Parathyroid adenoma (tissue), 2 donors: ENCODE measurements around the gene PLCXD3.

ENCODE experiments used
- H2AFZ ChIP-seq: fragments of 300-600 bp; sonication (generic); one replicate; pipeline ENCODE4 v1.7.0; 2017; ENCODE audit warnings: antibody characterized with exemption, mild to moderate bottlenecking
- H3K27ac ChIP-seq: fragments of 300-600 bp; sonication (generic); one replicate; pipeline ENCODE4 v1.7.0; 2017
- H3K27me3 ChIP-seq: fragments of 300-600 bp; sonication (generic); one replicate; pipeline ENCODE4 v1.7.0; 2017; ENCODE audit warnings: low read length; ENCODE audit not compliant: control insufficient read depth, insufficient read depth
- H3K36me3 ChIP-seq: fragments of 300-600 bp; sonication (generic); one replicate; pipeline ENCODE4 v1.7.0; 2017; ENCODE audit warnings: low read length; ENCODE audit not compliant: control insufficient read depth, insufficient read depth
- H3K4me1 ChIP-seq: fragments of 300-600 bp; sonication (generic); one replicate; pipeline ENCODE4 v1.7.0; 2017; ENCODE audit warnings: control low read depth
- H3K4me2 ChIP-seq: fragments of 300-600 bp; sonication (generic); one replicate; pipeline ENCODE4 v1.7.0; 2017; ENCODE audit warnings: low read length
- H3K4me3 ChIP-seq: fragments of 300-600 bp; sonication (generic); one replicate; pipeline ENCODE4 v1.7.0; 2017; ENCODE audit warnings: low read depth, low read length
- H3K79me2 ChIP-seq: fragments of 300-600 bp; sonication (generic); one replicate; pipeline ENCODE4 v1.7.0; 2017; ENCODE audit warnings: control low read depth
- H3K9ac ChIP-seq: fragments of 300-600 bp; sonication (generic); one replicate; pipeline ENCODE4 v1.7.0; 2017; ENCODE audit warnings: mild to moderate bottlenecking
- H3K9me3 ChIP-seq: fragments of 300-600 bp; sonication (generic); one replicate; pipeline ENCODE4 v1.7.0; 2017; ENCODE audit warnings: low read length; ENCODE audit not compliant: control insufficient read depth
- TF ChIP-seq, protein P1 (sequence below): fragments of 300-600 bp; sonication (generic); IDR thresholded peaks from one replicate; pipeline ENCODE4 v1.7.0; 2017; ENCODE audit warnings: antibody characterized with exemption, mild to moderate bottlenecking
- donor health status: primary hyperparathyroidism.

Gene PLCXD3

DNA sequence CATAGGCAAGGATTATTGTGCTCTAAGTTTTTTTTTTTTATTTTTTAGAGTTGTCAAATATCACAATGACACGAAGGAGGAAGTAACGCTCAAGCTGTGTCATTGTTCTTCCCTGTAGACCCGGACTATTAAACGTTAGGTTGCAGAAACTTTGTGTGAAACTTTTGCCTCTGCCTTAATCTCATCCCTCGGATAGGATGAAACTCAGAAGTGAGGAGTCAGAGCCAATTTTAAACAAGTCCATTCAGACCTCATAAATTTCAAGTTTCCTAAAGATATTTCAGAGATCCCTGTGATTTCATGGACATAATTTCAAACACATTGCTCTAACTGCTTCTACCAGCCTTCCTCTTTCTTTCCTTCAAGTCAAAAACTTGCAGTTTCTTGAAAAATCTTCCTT is 198.3 kb downstream of the PLCXD3 start:
- Histone ChIP-seq H3K4me2 (no peak overlapping the region), H3K4me1 (no peaks in the 10 kb centered on the region)

DNA sequence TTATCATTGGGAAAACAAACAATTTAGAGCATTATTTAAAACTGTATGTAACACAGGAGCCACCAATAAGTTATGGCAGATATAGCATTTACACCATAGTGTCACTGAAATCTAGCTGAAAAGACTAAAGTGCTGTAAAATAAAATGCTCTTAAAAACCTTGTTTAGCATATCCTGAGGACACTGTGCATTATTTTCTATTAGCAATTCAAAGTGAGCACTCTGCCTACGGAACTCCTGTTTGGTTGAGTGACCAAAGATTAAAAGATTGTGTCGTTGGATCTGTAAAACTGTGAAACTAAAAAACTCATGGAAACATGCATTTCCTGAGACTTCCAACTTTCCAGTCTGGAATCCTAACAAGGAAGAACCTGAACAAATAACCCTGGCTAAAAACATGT is 201.1 kb downstream of the PLCXD3 start:
- no peaks in the 10 kb centered on the region for H3K79me2 ChIP-seq
- H3K4me1 ChIP-seq: no peaks in the 10 kb centered on the region
- no peak overlapping the region for H2AFZ ChIP-seq
- no peaks in the 10 kb centered on the region for H3K36me3 ChIP-seq
- H3K4me2 ChIP-seq: no peak overlapping the region
- TF ChIP-seq, protein P1, sequence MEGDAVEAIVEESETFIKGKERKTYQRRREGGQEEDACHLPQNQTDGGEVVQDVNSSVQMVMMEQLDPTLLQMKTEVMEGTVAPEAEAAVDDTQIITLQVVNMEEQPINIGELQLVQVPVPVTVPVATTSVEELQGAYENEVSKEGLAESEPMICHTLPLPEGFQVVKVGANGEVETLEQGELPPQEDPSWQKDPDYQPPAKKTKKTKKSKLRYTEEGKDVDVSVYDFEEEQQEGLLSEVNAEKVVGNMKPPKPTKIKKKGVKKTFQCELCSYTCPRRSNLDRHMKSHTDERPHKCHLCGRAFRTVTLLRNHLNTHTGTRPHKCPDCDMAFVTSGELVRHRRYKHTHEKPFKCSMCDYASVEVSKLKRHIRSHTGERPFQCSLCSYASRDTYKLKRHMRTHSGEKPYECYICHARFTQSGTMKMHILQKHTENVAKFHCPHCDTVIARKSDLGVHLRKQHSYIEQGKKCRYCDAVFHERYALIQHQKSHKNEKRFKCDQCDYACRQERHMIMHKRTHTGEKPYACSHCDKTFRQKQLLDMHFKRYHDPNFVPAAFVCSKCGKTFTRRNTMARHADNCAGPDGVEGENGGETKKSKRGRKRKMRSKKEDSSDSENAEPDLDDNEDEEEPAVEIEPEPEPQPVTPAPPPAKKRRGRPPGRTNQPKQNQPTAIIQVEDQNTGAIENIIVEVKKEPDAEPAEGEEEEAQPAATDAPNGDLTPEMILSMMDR: no peak
- no peak overlapping the region for H3K27ac ChIP-seq
- H3K27me3 ChIP-seq: no peaks in the 10 kb centered on the region
- H3K4me3 ChIP-seq: no peak overlapping the region
- no peaks in the 10 kb centered on the region for H3K9me3 ChIP-seq
- no peak overlapping the region for H3K9ac ChIP-seq

More for the DNA sequence above, 198.3 kb downstream of the PLCXD3 start:
- H3K4me3 ChIP-seq: no peak overlapping the region
- no peaks in the 10 kb centered on the region for H3K79me2 ChIP-seq
- H3K9me3 ChIP-seq: no peaks in the 10 kb centered on the region
- H3K27me3 ChIP-seq: no peaks in the 10 kb centered on the region
- H3K27ac ChIP-seq: no peak overlapping the region
- H3K9ac ChIP-seq: no peak overlapping the region
- no peak overlapping the region for H2AFZ ChIP-seq
- no peaks in the 10 kb centered on the region for H3K36me3 ChIP-seq
- TF ChIP-seq, protein P1: no peak

DNA sequence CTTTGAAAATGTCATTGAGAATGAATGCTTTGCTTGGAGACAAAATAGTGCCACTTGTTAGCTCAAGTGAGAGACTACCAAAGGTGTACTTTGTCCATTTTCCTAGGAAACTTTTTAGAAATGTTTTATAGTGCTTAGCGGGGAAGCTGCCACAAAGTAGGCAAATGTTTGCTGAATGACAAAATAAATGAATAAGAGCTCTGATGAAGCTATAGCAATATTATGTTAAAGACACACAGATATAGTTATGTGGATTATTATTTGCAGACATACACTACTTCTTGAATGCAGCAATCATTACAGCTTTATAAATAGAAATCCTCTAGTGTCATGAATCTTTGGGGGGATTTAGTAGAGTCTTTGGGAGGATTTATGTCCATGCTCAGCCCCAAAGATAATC is 204.4 kb downstream of the PLCXD3 start:
- Histone ChIP-seq H2AFZ (no peak overlapping the region), H3K36me3 (no peaks in the 10 kb centered on the region), H3K4me1 (no peaks in the 10 kb centered on the region), H3K27ac (no peak overlapping the region), H3K9me3 (no peaks in the 10 kb centered on the region), H3K4me2 (no peak overlapping the region), H3K79me2 (no peaks in the 10 kb centered on the region), H3K9ac (no peak overlapping the region), H3K27me3 (peaks cover 3% of the 10 kb centered on the region), H3K4me3 (no peak overlapping the region)
- TF ChIP-seq, protein P1: no peak

DNA sequence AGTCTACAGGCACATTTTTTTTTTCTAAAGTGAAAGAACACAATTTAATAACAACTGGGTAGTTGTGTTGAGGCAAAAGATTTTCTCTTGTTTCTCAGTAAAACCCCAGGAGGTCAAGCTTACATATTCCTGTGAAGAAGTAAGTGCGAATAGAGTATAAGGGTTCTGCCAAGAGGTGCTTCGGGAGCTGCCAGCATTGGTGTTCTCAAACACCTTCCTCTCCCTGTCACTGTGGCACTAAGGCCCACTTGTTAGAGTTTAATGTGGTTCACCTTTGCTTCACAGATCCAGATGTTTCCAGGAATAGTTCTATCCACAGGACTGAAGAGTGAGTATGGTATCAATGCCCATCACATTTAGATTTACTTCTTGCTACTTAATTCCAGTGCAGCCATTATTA is 205.3 kb downstream of the PLCXD3 start:
- Histone ChIP-seq H2AFZ (no peak overlapping the region), H3K27ac (no peak overlapping the region), H3K4me2 (no peak overlapping the region), H3K79me2 (no peaks in the 10 kb centered on the region), H3K9ac (no peak overlapping the region), H3K27me3 (peaks cover 3% of the 10 kb centered on the region), H3K9me3 (no peaks in the 10 kb centered on the region), H3K4me3 (no peak overlapping the region), H3K36me3 (no peaks in the 10 kb centered on the region), H3K4me1 (no peaks in the 10 kb centered on the region)
- TF ChIP-seq, protein P1: no peak

DNA sequence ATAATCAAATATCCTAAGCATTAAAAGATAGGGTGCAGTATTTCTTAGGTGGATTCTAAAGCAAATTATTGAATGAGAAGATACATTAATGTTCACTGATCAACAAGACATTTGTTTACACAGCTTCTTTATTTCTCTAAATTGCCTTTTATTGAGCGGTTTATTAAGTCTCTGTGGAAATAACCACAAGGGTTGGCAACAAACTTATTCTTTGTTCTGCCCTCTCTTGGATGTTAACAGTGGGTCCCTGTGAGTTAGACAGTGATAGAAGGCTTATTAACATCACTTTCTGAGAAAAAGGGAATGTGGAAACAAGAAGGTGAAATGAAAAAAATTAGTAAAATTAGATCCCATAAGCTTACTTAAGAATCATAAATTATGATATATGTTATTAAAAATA is 214.3 kb downstream of the PLCXD3 start:
- Histone ChIP-seq H2AFZ (no peak overlapping the region), H3K27me3 (no peaks in the 10 kb centered on the region), H3K79me2 (no peaks in the 10 kb centered on the region), H3K4me3 (no peak overlapping the region), H3K27ac (no peak overlapping the region), H3K9me3 (no peaks in the 10 kb centered on the region), H3K4me2 (no peak overlapping the region), H3K4me1 (no peaks in the 10 kb centered on the region), H3K36me3 (no peaks in the 10 kb centered on the region), H3K9ac (no peak overlapping the region)
- TF ChIP-seq, protein P1: no peak
